T-helper 17 cell (primary cell): ENCODE data around the gene MCF2L. TPM values are rescaled to one million over a fixed set of nuclear protein-coding genes. Genes with fewer than 3 reads are reported as not detected.

ENCODE experiments used
- ATAC-seq: fragments of 150-1000 bp; cut with Tn5 transposase; 2 replicates; pipeline ENCODE4 v1.10.0; 2021; ENCODE audit warnings: mild to moderate bottlenecking, moderate library complexity
- DNase-seq, 3 donors: peaks; one replicate each; pipeline versions ENCODE4 v3.0.0 to v3.0.0-alpha.2; 2020 to 2021
- H3K9me3 ChIP-seq: one replicate; pipeline ENCODE4 v1.7.0; 2013; ENCODE audit warnings: low read length, mild to moderate bottlenecking; ENCODE audit not compliant: control insufficient read depth, poor library complexity, severe bottlenecking
- H3K27ac Mint-ChIP-seq: one replicate; pipeline ENCODE4 v1.8.0; 2022; ENCODE audit warnings: mild to moderate bottlenecking, moderate library complexity, mixed read lengths
- H3K27me3 Mint-ChIP-seq: one replicate; pipeline ENCODE4 v1.8.0; 2022; ENCODE audit warnings: mixed read lengths
- H3K36me3 Mint-ChIP-seq: one replicate; pipeline ENCODE4 v1.8.0; 2022; ENCODE audit warnings: low read depth, mixed read lengths
- H3K4me1 Mint-ChIP-seq: one replicate; pipeline ENCODE4 v1.8.0; 2022; ENCODE audit warnings: mild to moderate bottlenecking, mixed read lengths
- H3K4me3 Mint-ChIP-seq: one replicate; pipeline ENCODE4 v1.8.0; 2022; ENCODE audit warnings: mild to moderate bottlenecking, moderate library complexity, mixed read lengths
- total RNA-seq, 4 donors: library from RNA in 2 of 4; stranded (reverse) in 2 of 4; gene quantifications; one replicate each; pipeline ENCODE4 v1.2.3 and lab custom pipeline; 2022 to 2026

MCF2L gene
- total RNA-seq, 2 donors from 2014 or later = 9.7 to 13.2 TPM

DNA sequence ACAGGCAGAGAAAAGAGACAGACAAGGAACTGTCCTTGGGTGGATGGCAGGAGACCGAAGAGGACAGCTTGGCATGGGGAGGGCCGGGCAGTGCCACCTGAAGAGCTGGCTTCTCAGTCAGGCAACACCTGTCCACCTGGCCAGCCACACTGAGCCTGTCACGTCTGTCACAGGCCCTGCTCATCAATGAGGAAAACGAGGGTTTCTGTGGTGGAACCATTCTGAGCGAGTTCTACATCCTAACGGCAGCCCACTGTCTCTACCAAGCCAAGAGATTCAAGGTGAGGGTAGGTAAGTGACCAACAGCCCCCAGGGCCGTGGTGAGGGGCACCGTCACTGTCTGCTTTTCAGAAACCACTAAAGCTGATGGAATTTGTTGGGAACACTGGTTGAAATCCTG lies 178.2 kb downstream of the MCF2L start:
- H3K27me3 Mint-ChIP-seq = peaks cover 5% of the 10 kb centered on the region
- ATAC-seq (no peak), DNase-seq (no peak)
- H3K27ac Mint-ChIP-seq = no peak overlapping the region
- no peak overlapping the region for H3K4me3 Mint-ChIP-seq
- H3K9me3 ChIP-seq = no peaks in the 10 kb centered on the region
- H3K4me1 Mint-ChIP-seq = peaks cover 3% of the 10 kb centered on the region
- H3K36me3 Mint-ChIP-seq = no peaks in the 10 kb centered on the region

DNA sequence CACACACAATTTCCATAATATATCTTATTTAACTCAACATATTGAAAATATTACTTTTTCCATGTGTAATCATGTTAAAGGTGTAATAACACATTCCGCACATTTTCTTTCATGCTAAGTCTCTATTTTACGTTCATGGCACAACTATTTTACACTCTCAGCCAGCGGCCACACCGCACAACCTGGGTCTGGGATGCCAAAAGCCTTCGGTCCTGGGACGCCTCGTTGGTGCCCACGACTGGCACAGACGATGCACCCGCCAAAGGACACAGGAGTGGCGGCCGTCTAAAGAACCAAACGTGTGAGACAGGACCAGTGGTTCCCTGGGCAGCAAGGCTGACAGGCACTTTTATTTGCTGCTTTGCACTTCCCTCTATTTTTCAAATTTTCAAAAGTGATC lies 179.4 kb downstream of the MCF2L start:
- no peaks in the 10 kb centered on the region for H3K9me3 ChIP-seq
- Mint-ChIP-seq H3K27me3 (peaks cover 5% of the 10 kb centered on the region), H3K27ac (no peak overlapping the region), H3K4me3 (no peak overlapping the region), H3K4me1 (peaks cover 10% of the 10 kb centered on the region), H3K36me3 (peaks cover 2% of the 10 kb centered on the region)
- DNase-seq (no peak), ATAC-seq (no peak)

DNA sequence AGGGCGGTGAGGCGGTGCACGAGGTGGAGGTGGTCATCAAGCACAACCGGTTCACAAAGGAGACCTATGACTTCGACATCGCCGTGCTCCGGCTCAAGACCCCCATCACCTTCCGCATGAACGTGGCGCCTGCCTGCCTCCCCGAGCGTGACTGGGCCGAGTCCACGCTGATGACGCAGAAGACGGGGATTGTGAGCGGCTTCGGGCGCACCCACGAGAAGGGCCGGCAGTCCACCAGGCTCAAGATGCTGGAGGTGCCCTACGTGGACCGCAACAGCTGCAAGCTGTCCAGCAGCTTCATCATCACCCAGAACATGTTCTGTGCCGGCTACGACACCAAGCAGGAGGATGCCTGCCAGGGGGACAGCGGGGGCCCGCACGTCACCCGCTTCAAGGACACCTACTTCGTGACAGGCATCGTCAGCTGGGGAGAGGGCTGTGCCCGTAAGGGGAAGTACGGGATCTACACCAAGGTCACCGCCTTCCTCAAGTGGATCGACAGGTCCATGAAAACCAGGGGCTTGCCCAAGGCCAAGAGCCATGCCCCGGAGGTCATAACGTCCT lies 180.0 kb downstream of the MCF2L start:
- no peaks in the 10 kb centered on the region for H3K9me3 ChIP-seq
- ATAC-seq (no peak), DNase-seq (no peak)
- Mint-ChIP-seq H3K36me3 (peaks cover 2% of the 10 kb centered on the region), H3K4me1 (peaks cover 12% of the 10 kb centered on the region), H3K27ac (no peak overlapping the region), H3K27me3 (peaks cover 5% of the 10 kb centered on the region), H3K4me3 (no peak overlapping the region)

Other genes with a start within 250 kb of the MCF2L start
- not detected for gene F7, start 136.6 kb downstream of the MCF2L start, total RNA-seq
- not detected for gene F10, start 153.6 kb downstream of the MCF2L start, total RNA-seq
- gene PROZ, start 189.4 kb downstream of the MCF2L start, total RNA-seq = not detected
- 10 to 100 TPM; 31.3 to 47.9 TPM for gene PCID2, start 239.5 kb downstream of the MCF2L start, total RNA-seq
- 10 to 100 TPM; 78.3 to 80.2 TPM for gene CUL4A, start 240.4 kb downstream of the MCF2L start, total RNA-seq